Gastroesophageal sphincter (tissue), 4 donors: Measurements from ENCODE around the gene SYNDIG1. TPM values are rescaled to one million over a fixed set of nuclear protein-coding genes. Genes with fewer than 3 reads are reported as not detected.

Source experiments
- ATAC-seq: fragments of 150-250 bp; one replicate; pipeline ENCODE4 v1.9.1; 2016; ENCODE audit warnings: mild to moderate bottlenecking, moderate library complexity
- H3K27ac ChIP-seq, 4 donors: fragments of 200-600 bp; sonication (generic) in 3 of 4; 1 replicate in 3 of 4; 2 replicates in 1 of 4; pipeline ENCODE4 v1.5.1; 2016 to 2019
- H3K27me3 ChIP-seq: fragments of 200-600 bp; sonication (generic); one replicate; pipeline ENCODE4 v1.5.1; 2019
- H3K36me3 ChIP-seq, 2 donors: fragments of 200-600 bp; sonication (generic); one replicate each; pipeline ENCODE4 v1.5.1; 2019; ENCODE audit warnings: control low read depth in 1 of 2
- H3K4me1 ChIP-seq, 3 donors: fragments of 200-600 bp; sonication (generic); 1 replicate in 2 of 3; 2 replicates in 1 of 3; pipeline ENCODE4 v1.5.1; 2016 to 2019; ENCODE audit warnings: control low read depth in 2 of 3
- H3K4me3 ChIP-seq, 2 donors: fragments of 200-600 bp; sonication (generic); one replicate each; pipeline ENCODE4 v1.5.1; 2019; ENCODE audit warnings: mild to moderate bottlenecking in 1 of 2, moderate library complexity in 1 of 2
- H3K9me3 ChIP-seq, 3 donors: fragments of 200-600 bp; sonication (generic); one replicate each; pipeline ENCODE4 v1.5.1; 2017 to 2019; ENCODE audit warnings: control low read depth in 2 of 3
- CTCF ChIP-seq, 4 experiments: fragments of 200-600 bp in 2 of 4; fragments of 450-650 bp in 2 of 4; sonication (generic) in 1 of 4; IDR thresholded peaks; one replicate each; pipeline ENCODE4 v1.5.1; 2017 to 2019; ENCODE audit warnings: antibody characterized with exemption in 4 of 4, mild to moderate bottlenecking in 2 of 4, moderate library complexity in 2 of 4
- EP300 ChIP-seq: sonication (generic); formaldehyde crosslinking; IDR thresholded peaks from one replicate; pipeline ENCODE4 v1.6.1; 2017; ENCODE audit warnings: antibody characterized with exemption, mild to moderate bottlenecking
- POLR2A ChIP-seq, 2 donors: fragments of 450-650 bp; IDR thresholded peaks; one replicate each; pipeline ENCODE4 v1.6.1; 2017; ENCODE audit warnings: antibody characterized with exemption in 2 of 2, mild to moderate bottlenecking in 2 of 2, moderate library complexity in 1 of 2
- POLR2AphosphoS5 ChIP-seq: sonication (generic); formaldehyde crosslinking; IDR thresholded peaks from one replicate; pipeline ENCODE4 v1.6.1; 2017; ENCODE audit warnings: antibody characterized with exemption
- WGBS, 2 donors: methylation state at CpG; one replicate each; pipeline ENCODE4 v1.1.5; 2018; ENCODE audit warnings: low coverage in 1 of 2; 5-methylcytosine and 5-hydroxymethylcytosine counted together
- total RNA-seq, 4 donors: library from RNA; depleted of rRNA; stranded (reverse); fragments of >200 nt; gene quantifications; one replicate each; pipeline ENCODE4 v1.1.0, GENCODE V29; 2016

SYNDIG1 gene
- total RNA-seq, 4 donors from 2014 or later = 0.15 to 0.40 (median 0.16) TPM; not detected in 1

DNA sequence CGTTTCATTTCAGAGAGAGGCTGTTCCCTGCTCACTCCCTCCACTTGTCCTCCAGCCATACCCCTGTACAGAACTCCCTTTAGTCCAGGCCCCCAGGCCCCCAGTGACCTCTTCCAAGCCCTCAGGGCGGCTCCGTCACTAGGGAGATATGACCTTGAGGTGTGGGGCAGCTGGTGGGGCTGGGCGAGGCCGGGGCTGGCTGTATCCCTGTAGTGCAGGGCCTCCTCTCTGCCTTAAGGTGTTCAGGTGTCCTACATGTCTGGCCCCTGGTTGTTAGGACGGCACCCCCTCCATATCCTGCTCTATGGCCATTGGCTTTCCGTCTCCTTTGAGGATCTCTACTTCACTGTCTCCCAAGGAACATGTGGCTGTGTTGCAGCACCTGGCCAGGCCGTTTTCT is 17.4 kb upstream of the SYNDIG1 start:
- H3K27me3 ChIP-seq = peaks cover 32% of the 10 kb centered on the region
- H3K4me3 ChIP-seq = no peak overlapping the region
- no peak overlapping the region for H3K27ac ChIP-seq
- no peak for ATAC-seq
- TF ChIP-seq CTCF (IDR thresholded peaks at IDR 0.05) (no peak), POLR2A (IDR thresholded peaks at IDR 0.05) (no peak), POLR2AphosphoS5 (no peak), EP300 (no peak)
- 82 to 84% methylated on average over 2 of the region's 8 CpGs for WGBS, 2 donors
- no peaks in the 10 kb centered on the region for H3K4me1 ChIP-seq
- no peaks in the 10 kb centered on the region for H3K9me3 ChIP-seq
- H3K36me3 ChIP-seq = no peaks in the 10 kb centered on the region

DNA sequence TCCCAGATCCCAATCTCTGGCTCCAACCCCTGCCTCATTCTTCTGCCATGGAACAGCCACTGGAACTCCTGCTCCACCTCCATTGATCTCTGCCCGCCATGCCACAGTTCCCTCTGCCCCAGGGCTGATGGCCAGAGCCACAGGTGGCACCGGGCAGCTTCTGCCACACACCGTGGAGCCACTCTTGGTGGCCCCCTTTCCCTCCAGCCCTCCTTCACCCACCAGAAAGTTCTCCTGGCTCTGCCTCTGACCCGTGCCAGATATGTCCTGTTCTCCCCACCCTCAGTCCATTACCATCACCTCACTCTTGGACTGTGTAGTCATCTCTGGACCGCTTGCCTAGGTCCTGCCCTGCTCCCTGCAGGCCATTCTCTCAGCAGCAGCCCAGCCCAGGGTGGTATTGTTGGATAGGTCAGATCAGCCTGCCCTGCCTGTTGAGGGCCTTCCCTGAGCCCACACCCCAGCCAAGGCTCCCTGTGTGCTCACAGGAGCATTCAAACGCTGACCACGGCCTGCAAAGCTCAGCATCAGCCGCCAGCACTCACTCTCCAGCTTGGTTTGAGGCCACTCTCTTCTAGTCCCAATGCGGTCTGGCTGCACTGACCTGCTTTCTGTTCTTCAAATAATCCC is 16.8 kb upstream of the SYNDIG1 start:
- 94 to 95% methylated on average over 4 to 5 of the region's 9 CpGs for WGBS, 2 donors
- no peak overlapping the region for H3K27ac ChIP-seq
- no peak for ATAC-seq

DNA sequence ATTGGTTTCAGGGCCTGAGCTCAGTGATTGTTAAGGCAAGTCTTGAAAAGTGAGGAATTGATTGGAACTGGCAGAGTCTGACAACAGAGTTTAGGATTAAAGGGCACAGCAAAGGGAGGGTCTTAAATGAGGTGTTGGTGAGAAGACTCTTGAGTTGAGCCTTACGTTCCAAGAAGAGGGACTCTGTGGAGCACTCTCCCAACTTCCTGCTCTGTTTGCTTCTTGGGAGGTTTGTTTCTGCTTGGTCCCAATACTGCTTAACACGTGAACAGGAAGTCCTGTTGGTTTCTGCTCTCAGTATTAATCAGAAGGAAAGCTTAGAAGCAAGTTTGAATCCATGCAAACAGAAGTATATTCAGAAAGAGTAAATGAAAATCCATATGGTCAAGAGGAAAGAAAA is 15.6 kb upstream of the SYNDIG1 start:
- Histone ChIP-seq H3K4me3 (no peak overlapping the region), H3K9me3 (no peaks in the 10 kb centered on the region), H3K27me3 (peaks cover 50% of the 10 kb centered on the region), H3K4me1 (no peaks in the 10 kb centered on the region), H3K36me3 (no peaks in the 10 kb centered on the region), H3K27ac (no peak overlapping the region)
- 32 to 60% methylated on average over 2 of the region's 2 CpGs for WGBS, 2 donors
- no peak for ATAC-seq
- TF ChIP-seq CTCF (IDR thresholded peaks at IDR 0.05) = no peak
- no peak for TF ChIP-seq POLR2A (IDR thresholded peaks at IDR 0.05)
- no peak for TF ChIP-seq EP300
- no peak for TF ChIP-seq POLR2AphosphoS5

More for the DNA sequence above, 16.8 kb upstream of the SYNDIG1 start:
- no peaks in the 10 kb centered on the region for H3K36me3 ChIP-seq
- no peaks in the 10 kb centered on the region for H3K9me3 ChIP-seq
- H3K4me1 ChIP-seq = no peaks in the 10 kb centered on the region
- no peak for TF ChIP-seq POLR2AphosphoS5
- TF ChIP-seq EP300 = no peak
- TF ChIP-seq CTCF (IDR thresholded peaks at IDR 0.05) = no peak
- no peak for TF ChIP-seq POLR2A (IDR thresholded peaks at IDR 0.05)
- H3K27me3 ChIP-seq = peaks cover 38% of the 10 kb centered on the region
- no peak overlapping the region for H3K4me3 ChIP-seq

DNA sequence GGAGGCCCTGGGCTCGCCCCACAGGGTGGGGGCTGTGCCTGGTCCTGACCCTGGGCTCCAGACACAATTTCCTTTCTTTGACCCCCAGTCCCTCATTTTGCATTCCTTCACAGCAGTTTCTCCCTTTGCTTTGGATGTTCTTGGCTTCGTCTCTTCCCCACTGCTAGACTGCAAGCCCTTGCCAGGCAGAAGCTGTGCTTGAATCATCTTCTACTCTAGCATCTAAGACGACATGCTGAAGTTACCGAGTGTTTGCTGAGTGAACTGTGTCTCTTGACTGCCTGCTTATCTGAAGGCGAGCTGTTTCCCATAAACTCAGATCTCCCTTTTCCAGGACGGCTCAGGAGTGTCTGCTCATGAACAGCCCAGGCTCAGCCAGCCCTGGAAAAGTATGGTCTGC is 14.3 kb upstream of the SYNDIG1 start:
- ATAC-seq = no peak
- no peaks in the 10 kb centered on the region for H3K9me3 ChIP-seq
- no peaks in the 10 kb centered on the region for H3K4me1 ChIP-seq
- H3K27ac ChIP-seq = no peak overlapping the region
- WGBS, 2 donors = 51 to 67% methylated on average over 3 to 5 of the region's 6 CpGs
- no peak for TF ChIP-seq CTCF (IDR thresholded peaks at IDR 0.05)
- TF ChIP-seq EP300 = no peak
- no peak for TF ChIP-seq POLR2AphosphoS5
- TF ChIP-seq POLR2A (IDR thresholded peaks at IDR 0.05) = no peak
- H3K36me3 ChIP-seq = no peaks in the 10 kb centered on the region
- H3K27me3 ChIP-seq = peaks cover 57% of the 10 kb centered on the region
- H3K4me3 ChIP-seq = no peak overlapping the region

- WGBS, 2 donors = no CpG with 5 or more reads among the region's 3 CpGs
- H3K4me1 ChIP-seq = no peaks in the 10 kb centered on the region
- H3K27me3 ChIP-seq = peaks cover 52% of the 10 kb centered on the region
- H3K36me3 ChIP-seq = no peaks in the 10 kb centered on the region
- H3K4me3 ChIP-seq = no peak overlapping the region
- no peak for ATAC-seq
- H3K27ac ChIP-seq = no peak overlapping the region
- no peaks in the 10 kb centered on the region for H3K9me3 ChIP-seq
- TF ChIP-seq EP300 = no peak
- TF ChIP-seq CTCF (IDR thresholded peaks at IDR 0.05) = no peak
- no peak for TF ChIP-seq POLR2AphosphoS5
- no peak for TF ChIP-seq POLR2A (IDR thresholded peaks at IDR 0.05)
Measured at GRCh38 chr20:24456398-24456781, 13.0 kb upstream of the SYNDIG1 start.
